GM21717 (cell line): Measurements from ENCODE around the gene ATG101.

ENCODE experiments used
- ATAC-seq: cut with Tn5 transposase; IDR thresholded peaks from one replicate; pipeline ENCODE4 v1.9.1; 2021; ENCODE audit warnings: mild to moderate bottlenecking, moderate library complexity; ENCODE audit not compliant: unreplicated experiment

ATG101 gene

DNA sequence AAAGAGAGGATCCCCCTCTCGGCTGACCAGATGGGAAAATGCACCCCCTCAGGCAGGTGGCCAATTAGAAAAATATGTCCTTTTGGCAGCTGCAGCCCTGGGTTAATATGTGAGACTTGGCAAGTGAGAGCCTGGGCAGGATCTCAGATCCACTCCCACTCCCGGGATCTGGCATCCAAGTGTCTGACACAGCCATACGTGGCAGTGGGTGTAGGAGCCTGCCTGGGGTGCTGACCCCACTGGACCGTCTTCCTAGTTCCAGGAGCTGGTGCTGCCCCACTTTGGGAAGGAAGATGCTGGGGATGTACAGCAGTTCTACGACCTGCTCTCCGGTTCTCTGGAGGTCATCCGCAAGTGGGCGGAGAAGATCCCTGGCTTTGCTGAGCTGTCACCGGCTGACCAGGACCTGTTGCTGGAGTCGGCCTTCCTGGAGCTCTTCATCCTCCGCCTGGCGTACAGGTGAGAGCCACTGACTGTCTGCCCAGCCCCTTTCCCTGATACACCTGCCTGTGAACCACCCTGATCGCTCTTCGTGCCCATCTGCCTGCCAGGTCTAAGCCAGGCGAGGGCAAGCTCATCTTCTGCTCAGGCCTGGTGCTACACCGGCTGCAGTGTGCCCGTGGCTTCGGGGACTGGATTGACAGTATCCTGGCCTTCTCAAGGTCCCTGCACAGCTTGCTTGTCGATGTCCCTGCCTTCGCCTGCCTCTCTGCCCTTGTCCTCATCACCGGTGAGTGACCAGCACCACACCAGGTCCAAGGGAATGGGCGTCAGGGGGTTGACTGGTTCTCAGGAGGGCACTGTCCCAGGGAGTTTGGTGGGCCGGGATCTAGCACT lies 12.8 kb upstream of the ATG101 start:
- ATAC-seq, result no peak

DNA sequence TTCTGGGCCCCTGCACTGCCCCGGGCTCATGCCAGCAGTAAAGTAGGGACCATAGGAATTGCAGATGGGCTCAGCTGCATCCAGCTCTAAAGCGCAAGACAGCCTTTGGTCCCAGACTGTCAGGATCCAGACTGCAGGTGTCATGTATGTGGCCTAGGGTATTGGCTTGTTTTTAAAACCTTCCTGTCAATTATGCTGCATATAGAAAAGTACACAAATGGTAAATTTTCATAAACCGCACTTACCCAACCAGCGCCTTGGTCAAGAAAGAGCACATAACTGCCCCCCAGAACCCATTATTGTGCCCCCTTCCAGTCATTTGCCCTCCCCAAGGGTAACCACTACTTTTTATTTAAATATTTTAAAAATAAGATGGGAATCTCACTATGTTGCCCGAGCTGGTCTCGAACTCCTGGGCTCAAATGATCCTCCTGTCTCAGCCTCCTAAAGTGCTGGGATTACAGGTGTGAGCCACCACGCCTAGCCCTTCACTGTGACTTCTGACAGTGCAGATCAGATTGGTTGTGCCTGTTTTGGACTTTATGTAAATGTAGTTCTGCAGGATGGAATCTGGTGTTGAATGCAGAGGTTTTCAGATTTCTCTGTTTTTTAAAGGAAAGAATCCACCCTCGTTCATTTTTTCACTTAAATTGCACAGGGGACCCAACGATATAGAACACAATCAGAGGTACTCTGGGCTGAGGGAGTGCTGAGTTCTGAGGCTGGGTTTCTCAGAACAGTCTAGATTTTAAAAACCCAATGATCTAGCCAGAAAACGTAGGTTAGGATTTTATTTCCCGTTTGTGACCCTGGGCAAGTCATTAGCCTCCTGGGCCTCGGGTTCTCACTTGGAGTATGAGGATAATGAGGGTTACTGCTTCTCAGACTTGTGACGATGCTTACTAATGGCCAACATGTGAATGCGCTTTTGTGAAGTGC lies 11.9 kb upstream of the ATG101 start:
- no peak for ATAC-seq

- ATAC-seq, result no peak
These were observed 11.0 kb upstream of the ATG101 start for GRCh38 chr12:52058631-52059361.

DNA sequence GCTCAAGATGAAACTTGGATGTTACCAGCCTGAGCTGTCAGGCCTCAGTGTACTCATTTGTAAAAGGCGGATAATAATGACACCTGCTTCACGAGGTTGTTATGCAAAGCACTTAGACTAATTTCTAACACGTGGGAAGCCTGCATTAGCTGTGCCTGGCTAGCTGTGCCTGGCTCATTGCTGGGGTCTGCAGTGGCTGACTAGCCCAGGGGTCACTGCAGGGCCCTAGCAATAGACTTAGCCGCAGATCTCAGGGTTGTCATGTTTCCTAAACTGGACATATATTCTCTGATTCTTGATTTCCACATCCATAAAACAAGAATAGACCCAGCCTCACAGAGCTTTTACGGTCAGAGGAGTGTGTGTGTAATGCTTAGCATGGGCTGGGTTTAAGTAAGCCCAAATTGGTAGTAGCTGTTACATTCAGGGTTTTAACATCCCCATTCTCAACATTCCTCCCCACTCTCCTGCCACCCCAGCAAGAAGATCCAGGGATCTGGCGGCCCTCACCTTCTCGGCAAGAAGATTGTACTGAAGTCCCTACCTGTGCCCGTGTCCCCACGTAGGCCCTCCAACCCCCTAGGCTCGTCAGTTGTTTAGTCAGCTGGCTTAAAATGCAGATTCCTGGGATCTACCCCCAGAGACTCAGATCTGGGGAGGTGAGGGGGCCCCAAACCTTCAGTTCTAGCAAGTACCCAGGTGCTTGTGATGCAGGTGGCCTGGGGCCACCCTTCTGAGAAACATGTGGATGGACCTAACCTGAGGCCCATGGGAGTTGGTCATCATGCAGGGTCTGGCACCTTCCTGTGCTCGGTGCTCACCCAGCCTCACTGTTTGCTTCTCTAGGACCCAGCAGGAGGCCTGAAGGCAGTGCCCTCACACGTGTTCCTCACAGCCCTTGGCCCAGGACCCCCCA lies 9.9 kb upstream of the ATG101 start:
- no peak for ATAC-seq

- no peak for ATAC-seq
These were observed 9.1 kb upstream of the ATG101 start for GRCh38 chr12:52060498-52061177.

DNA sequence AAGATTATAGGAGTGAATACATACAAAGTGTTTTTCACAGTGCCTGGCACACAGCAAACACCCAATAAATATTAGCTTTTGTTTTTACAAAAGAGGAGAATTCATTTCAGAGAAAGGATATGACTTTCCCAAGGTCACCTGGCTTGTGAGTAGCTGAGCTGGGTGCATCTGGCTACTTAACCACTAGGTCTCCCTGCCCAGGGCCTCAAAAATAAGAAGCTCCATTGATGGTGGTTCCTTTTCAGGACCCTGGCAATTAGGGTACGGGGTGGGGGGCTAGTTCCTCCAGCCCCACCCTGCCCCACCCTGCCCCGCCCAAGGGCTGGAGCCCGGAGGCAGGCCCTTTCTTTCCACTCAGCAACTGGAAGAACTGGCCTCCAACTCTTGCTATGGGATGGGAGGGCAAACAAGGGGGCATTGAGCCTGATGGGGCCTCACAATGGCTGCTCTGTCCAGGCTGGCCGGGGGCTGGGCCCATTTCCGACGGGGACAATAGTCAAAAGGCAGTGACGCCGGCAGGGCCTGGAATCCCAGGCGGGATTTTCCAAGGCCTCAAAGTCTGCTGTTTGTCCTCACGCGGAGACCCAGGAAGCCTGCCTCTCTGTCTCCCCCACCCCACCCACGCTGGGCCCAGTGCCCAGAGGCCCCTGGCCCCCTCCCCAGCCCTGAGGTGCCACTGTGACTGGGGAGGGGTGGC lies 8.2 kb upstream of the ATG101 start:
- no peak for ATAC-seq

DNA sequence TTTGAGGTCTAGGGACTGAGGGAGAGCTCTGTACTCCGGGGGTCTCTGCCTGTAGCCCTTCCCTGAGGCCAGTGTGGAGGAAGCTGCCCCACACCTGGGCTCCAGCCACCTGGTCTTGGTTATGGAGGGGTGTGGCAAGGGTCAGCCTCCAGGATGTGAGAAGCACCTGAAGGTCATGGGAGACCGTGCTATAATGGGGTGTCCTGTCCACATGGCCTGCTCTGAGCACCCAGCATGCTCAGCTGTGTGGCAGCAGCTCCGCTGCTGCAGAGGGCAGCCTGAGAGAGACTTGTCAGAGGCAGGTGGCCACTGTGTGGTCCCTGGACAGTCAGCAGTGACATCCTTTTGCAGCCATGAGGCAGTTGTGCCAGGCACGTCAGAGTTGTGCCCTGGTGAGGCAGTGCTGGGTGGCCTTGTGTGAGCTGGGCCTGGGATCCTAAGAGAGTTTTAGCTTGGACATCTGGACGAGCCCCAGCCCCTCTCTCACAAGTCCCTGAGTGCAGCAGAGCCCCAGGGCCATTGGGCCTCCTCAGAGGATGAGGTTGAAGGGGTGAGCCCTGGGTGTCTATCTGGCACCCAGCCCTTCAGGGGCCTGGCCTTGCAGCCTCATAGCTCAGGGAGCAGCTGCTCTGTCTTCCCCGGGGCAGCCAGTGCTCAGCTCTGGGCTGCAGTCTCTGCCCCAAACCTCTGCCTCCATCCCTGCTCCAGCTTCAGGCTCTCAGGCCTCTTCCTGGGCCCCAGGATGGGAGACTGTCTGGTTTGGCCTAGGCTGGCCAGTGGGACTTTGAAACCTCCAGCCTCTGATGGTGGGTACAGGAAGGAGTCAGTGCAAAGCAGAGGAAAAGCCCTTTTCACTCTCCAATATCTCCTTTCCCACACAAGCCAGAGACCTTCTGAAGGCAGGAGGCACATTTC lies 7.4 kb upstream of the ATG101 start:
- no peak for ATAC-seq

GRCh38 chr12:52063082-52063924 lies 6.5 kb upstream of the ATG101 start:
- no peak for ATAC-seq

DNA sequence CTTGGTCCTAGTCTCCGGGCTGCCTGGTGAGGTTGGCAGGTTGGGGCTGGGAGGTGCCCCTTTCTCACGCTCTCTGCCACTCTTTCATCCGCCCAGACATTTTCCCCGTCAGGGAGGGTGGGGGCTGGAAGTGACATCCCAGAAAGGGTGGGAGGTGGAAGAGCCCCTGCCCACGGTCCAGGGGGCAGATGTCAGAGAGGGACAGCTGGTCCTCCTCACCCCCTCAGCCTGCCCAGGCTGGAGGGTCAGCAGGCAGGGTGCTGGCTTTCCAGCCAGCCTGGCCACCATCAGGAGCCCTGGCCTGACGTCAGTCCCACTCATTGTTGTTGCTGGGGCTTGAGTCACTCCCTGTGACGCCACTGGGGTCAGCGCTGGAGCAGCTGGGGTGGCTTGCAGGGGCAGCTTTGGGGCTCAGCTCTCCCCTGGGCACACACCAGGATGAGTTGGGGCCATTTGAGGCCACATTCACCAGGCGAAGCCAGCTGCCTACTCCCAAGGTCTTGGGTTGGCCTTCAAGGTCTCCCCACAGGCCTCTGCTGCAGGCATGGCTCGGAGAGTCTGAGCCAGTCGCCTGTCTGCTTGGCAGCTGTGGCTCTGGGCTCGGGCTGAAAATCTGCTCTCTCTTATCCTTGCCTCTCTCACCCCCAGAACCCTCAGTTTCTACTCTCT lies 5.7 kb upstream of the ATG101 start:
- no peak for ATAC-seq

- ATAC-seq, result no peak
These were observed 3.3 kb upstream of the ATG101 start for GRCh38 chr12:52066346-52067080.

- no peak for ATAC-seq
These were observed 2.8 kb upstream of the ATG101 start for GRCh38 chr12:52067081-52067374.

DNA sequence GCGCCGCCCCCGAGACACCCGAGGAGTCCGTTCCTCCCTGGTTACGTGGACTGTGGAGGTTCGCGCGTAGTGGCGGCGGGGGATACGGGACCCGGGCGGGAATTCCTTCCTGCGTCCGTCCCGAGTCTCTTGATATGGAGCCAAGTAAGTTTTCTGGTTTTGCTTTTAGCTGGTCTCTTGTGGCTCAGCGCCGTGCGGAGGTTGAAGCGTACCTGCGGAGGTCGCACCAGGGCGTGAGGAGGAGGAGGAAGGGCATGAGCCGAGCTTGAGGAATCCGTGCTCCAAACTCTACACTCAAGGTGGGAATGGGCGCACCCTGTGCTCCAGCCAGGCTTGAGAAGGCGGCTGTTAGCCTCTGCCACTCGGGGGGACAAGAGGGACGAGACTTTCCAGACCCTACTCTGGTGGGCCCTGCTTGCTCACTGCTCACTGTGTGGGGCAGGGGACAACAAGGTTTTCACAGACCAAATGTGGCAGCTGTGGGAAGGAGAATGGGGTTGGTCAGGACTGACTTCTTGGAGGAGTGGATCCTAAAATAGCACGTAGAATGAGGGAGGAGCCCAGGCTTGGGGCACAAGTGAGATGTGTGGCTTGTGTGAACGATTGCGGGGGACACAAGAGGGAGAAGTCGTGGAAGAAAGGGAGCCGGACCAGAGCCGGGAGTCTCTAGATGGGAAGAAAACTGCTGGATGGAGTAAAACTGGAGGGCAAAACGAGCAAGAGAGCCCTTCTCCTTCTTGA lies 577 bp downstream of the ATG101 start:
- ATAC-seq, result no peak

GRCh38 chr12:52073531-52074381 lies 4.0 kb downstream of the ATG101 start:
- ATAC-seq, result no peak

- no peak for ATAC-seq
These were observed 5.4 kb downstream of the ATG101 start for GRCh38 chr12:52074971-52075724.
